T-helper 2 cell treated with Interferon-gamma antibody and Interleukin-4, amounts not matched to agents 100 ng/mL and 5 ng/mL, for 36 hours (primary cell): ENCODE measurements around the gene S100A14. TPM values are rescaled to one million over a fixed set of nuclear protein-coding genes. Genes with fewer than 3 reads are reported as not detected.
"Not testable (repeated sequence)": the region's sequence is repeated elsewhere in the genome, so short reads cannot be mapped to it uniquely, and the experiment has no call there.

Source experiments
- intact Hi-C: fragments of 100-400 bp; cut with micrococcal nuclease; formaldehyde crosslinking; loops from one replicate; pipeline ENCODE4 v1.15.1; 2023
- total RNA-seq: library from RNA; stranded (reverse); gene quantifications from 2 replicates; pipeline ENCODE4 v1.2.3, GENCODE V29; 2022

S100A14 gene
- total RNA-seq, 1 donor from 2014 or later = not detected

DNA sequence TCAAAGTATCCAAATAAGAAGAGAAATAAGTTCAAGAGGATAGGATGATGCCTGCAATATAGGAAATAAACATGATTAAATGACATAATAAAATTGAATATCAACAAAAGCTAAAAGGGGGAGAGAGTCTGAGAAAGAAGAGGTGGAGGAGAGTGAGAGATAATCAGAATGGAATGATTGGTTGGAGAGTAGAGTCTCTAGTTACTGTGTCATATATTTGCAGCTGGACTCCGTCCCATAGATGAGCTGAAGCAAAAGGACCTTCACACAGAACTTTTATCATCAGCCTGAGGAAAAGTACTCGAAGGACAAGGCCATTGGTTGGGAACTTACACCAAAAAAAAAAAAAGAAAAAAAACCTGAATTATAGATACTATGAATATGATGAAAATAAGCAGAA is 27.6 kb downstream of the S100A14 start:
- intact Hi-C loops = loop anchor here (10.0 kb wide), 1 partner anchor 614 kb away; the partner anchor contains the start of gene SPRR4

DNA sequence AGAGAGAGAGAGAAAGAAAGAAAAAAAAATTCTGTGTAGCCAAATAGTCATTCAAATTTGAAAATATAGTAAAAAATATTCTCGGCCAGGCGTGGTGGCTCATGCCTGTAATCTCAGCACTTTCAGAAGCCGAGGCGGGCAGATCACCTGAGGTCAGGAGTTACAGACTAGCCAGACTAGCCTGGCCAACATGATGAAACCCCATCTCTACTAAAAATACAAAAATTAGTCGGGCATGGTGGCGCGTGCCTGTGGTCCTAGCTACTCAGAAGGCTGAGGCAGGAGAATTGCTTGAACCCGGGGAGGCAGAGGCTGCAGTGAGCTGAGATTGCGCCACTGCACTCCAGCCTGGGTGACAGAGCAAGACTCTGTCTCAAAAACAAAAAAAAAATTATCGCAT is 28.1 kb downstream of the S100A14 start:
- intact Hi-C loops = loop anchor here (10.0 kb wide), 1 partner anchor 613 kb away; the partner anchor contains the start of gene SPRR4

DNA sequence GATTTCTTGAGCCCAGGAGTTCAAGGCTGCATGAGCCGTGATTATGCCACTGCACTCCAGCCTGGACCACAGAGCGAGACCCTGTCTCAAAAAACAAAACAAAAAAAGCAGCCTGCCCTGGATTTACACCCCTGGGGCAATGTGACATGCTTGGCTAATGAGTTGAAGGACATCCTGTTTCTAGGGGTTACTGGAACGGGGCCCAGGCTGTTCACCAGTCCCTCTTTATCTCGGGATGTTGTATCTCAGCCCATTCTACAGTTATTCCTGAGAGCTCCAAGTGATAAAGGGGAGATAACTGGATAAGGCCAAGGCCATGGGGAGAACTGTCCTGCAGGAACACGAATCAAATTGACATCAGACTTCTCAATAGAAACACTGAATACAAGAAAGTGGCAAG is 28.8 kb downstream of the S100A14 start:
- intact Hi-C loops = loop anchor here (10.0 kb wide), 1 partner anchor 613 kb away; the partner anchor contains the start of gene SPRR4

DNA sequence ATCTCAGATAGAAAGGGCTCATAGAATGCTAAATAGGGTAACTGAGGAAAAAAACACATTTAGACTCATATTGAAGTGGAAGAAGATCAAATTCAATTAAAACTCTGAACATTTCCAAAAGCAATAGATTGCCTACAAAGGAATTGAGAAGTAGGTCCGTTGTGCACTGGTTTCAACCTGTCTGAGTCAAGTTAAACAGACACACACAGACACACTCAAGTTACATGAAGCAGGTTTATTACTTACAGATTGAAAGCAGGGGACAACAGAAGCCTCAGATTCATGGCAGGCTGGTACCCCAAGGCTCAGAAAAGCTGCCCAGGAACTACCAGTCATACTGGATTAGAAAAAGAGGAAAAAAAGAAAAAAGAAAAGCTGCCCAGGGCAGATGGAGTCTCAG is 29.8 kb downstream of the S100A14 start:
- intact Hi-C loops = loop anchor here (10.0 kb wide), 1 partner anchor 612 kb away; the partner anchor contains the start of gene SPRR4

DNA sequence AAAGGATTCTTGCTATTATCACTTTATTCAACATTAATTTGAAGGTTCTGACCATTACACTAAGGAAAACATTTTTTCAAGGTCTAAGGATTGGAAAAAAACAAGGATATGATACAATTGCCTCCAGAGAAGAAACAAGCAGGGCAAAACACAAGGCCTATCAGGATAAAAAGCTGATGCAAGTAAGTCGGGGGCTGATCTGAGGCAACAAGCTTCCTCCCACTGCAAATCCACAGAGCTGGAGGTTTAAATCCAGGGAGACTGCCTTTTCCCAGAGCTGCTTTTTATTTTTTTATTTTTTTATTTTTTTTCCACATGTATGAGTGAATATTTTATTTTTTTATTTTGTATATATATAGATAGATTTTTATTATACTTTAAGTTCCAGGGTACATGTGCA is 31.1 kb downstream of the S100A14 start:
- intact Hi-C loops = loop anchor here (10.0 kb wide), 1 partner anchor 610 kb away; the partner anchor contains the start of gene SPRR4

DNA sequence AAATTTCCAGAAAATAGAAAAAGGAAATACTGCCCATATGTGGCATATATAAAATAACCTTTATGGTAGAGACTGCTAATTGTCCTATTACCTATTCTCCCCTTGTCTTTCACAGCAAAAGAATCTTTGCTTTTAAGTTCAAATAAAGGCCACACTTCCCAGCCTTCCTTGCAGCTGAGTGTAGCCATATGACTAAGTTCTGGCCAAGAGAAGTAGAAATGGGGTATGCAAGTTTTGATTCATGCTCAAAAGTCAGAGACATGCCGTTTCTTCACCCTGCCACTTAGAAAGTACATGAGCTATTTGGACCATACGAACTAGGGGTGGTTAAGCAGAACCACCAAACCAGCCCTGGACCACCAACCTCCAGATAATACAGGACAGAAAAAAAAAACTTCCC is 32.1 kb downstream of the S100A14 start:
- intact Hi-C loops = loop anchor here (10.0 kb wide), 1 partner anchor 609 kb away; the partner anchor contains the start of gene SPRR4

DNA sequence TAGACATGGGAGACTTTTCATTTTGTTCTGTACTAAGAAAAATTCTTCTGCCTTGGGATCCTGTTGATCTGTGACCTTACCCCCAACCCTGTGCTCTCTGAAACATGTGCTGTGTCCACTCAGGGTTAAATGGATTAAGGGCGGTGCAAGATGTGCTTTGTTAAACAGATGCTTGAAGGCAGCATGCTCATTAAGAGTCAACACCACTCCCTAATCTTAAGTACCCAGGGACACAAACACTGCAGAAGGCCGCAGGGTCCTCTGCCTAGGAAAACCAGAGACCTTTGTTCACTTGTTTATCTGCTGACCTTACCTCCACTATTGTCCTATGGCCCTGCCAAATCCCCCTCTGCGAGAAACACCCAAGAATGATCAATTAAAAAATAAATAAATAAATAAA is 32.6 kb downstream of the S100A14 start:
- intact Hi-C loops = loop anchor here (10.0 kb wide), 1 partner anchor 609 kb away; the partner anchor contains the start of gene SPRR4

DNA sequence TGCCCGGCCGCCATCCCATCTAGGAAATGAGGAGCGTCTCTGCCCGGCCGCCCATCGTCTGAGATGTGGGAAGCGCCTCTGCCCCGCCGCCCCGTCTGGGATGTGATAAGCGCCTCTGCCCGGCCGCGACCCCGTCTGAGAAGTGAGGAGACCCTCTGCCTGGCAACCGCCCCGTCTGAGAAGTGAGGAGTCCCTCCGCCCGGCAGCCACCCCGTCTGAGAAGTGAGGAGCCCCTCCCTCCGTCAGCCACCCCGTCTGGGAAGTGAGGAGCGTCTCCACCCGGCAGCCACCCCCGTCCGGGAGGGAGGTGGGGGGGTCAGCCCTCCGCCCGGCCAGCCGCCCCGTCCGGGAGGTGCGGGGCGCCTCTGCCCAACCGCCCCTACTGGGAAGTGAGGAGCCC is 33.3 kb downstream of the S100A14 start:
- intact Hi-C loops = loop anchor here (10.0 kb wide), 1 partner anchor 608 kb away; the partner anchor contains the start of gene SPRR4

DNA sequence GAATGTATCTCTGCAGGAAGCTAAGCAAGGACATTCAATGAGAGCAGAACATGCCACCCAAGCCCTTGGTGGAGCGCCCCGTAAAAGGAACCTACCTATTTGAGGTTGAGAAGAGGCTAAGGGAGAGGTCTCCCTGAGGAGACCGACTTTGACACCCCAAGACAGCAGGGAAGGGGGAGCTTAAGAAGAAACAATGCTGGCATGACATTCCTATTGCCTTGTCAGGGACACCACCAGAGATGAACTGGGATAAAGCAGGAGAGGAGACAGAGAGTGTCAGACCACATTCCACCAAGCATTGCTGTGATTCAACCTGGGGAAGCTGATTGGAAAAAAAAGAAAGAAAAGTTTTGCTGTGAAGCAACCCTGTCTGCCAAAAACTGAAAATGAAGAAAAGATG is 37.2 kb downstream of the S100A14 start:
- intact Hi-C loops = no loop called here

DNA sequence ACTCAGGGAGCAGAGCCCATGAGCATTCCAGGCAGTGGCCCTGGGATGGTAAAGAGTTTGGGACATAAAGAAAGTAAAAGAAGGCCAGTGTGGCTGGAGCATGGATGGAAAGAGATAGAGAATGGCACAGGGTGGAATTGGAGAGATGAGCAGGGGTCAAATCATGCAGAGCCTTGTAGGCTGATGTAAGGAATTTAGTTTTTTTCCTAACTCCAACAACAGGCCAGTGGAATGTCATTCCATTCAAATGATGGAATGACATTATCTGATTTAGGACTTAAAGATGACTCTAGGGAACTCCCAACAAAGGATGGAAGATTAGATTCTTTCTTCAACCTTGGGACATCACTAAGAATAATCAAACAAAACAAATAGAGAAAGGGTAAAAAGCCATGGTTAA is 37.6 kb downstream of the S100A14 start:
- intact Hi-C loops = no loop called here

DNA sequence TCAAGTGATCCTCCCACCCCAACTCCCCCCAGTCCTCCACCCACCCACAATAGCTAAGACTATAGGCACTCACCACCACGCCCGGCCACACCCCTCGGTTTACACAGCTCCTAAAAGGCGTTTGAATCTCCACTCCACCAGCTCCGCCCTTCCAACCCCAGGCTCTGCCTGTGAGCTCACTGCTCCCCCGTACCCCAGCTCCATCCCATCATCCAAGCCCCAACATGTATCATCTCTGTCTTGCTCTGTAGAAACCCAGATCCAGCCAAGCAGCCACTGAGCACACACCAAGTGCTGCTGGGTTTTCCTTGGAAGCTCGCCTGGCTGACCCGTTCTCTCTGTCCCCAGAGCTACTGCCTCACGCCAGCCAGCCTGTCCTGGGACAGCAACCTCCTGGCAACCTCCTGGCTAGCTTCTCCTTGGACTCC is 38.5 kb downstream of the S100A14 start:
- intact Hi-C loops = no loop called here

DNA sequence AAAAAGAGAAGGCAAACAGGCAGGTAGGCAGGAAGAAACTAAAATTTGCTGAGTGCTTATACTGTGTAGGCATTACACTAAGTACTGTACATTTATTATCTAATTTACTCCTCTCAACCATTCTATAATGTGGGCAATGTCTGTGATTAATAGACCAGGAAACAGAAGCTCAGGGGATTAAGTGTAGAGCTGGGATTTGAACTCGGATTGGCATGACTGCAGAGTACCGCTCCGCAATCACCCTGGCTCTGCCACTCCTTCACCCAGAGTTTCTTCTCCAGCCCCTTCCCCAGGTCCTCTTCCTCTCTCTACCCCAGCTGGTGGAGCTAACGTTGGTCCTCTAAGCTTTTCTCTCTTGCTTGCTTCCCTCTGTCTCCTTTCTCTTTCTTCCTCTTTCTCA is 39.0 kb downstream of the S100A14 start:
- intact Hi-C loops = no loop called here

DNA sequence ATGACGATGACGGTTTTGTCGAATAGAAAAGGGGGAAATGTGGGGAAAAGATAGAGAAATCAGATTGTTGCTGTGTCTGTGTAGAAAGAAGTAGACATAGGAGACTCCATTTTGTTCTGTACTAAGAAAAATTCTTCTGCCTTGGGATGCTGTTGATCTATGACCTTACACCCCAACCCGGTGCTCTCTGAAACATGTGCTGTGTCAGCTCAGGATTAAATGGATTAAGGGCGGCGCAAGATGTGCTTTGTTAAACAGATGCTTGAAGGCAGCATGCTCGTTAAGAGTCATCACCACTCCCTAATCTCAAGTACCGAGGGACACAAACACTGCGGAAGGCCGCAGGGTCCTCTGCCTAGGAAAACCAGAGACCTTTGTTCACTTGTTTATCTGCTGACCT is 40.6 kb downstream of the S100A14 start:
- intact Hi-C loops = not testable (repeated sequence)

DNA sequence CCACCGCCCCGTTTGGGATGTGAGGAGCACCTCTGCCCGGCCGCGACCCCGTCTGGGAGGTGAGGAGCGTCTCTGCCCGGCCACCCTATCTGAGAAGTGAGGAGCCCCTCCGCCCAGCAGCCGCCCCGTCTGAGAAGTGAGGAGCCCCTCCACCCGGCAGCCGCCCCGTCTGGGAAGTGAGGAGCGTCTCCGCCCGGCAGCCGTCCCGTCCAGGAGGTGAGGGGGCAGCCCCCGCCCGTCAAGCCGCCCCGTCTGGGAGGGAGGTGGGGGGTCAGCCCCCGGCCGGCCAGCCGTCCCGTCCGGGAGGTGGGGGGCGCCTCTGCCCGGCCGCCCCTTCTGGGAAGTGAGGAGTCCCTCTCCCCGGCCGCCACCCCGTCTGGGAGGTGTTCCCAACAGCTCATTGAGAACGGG is 41.0 kb downstream of the S100A14 start:
- intact Hi-C loops = not testable (repeated sequence)

DNA sequence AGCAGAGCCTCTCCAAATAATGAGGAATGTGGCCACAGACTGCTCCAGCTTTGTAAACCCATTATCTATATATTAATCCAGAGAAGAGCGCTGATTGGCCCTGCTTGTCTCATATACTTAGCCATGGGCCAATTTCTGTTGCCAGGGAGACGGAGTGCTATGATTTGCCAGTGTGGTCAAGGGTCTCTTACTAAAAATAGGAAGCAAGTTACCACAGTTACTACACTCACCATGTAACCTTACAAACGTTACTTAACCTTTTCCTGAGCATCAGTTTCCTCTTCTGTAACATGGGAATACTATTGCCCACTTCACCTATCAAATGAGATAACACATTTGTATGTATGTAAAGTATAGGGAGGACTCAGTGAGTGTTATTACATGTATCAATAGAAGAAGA is 42.8 kb downstream of the S100A14 start:
- intact Hi-C loops = no loop called here

DNA sequence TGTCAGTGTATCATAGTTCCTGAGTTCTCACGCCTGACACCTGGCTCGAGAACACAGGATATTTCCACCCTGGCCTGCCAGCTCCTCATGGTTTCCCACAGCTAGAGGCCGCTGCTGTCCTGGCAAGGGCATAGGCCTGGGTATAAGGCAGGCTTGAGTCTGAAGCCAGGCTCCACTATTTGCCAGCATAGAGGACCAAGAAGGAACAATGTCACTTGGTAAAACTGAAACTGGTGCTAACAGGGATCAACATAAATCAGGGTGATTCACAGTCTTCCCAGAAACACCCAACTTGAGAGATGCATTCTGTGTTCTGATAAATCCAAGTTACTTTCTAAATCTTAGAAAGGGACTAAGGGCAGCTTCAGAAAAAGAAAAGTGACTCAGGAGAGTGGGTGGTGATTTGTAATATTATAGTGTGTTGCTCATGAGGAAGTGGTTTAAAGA is 43.5 kb downstream of the S100A14 start:
- intact Hi-C loops = loop anchor here (1.0 kb wide), 1 partner anchor 45 kb away; no protein-coding TSS in a partner anchor

DNA sequence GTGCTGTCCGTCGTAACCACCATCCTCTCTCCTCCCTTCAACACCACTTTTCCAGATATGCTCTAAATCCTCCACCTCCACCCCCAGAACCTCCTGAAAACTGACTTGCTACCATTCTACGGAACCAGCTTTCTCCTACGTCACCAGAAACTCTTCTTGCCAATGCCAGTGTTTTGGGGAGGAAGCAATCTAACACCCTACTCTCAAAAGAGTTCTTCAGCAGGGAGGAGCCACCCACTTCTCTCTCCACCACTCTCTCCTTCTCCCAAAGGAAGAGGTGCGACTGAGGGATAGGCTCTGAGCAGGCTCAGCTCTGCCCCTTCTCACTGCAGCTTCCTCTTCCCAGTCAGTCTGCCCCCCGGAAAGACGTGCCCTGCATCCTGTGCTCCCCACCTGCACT is 44.4 kb downstream of the S100A14 start:
- intact Hi-C loops = loop anchor here (1.0 kb wide), 1 partner anchor 46 kb away; no protein-coding TSS in a partner anchor

DNA sequence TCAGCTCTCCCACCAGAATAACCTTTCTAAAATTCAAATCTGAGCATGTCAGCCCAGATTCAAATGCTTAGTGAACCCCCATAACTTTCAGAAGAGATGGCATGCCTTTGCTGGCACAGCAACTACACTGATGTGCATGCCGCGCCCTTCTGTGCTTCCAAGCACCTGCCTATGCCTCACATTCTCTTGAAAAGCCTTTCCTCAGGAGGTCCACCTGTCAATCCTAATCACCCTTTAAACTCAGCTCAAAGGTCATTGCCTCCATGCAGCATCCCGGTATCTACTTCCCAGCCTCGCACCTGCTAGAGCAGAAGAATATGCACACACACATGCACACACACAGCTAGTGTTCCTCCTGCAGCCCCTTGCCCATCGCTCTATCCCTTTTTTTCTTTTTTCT is 45.3 kb downstream of the S100A14 start:
- intact Hi-C loops = no loop called here

DNA sequence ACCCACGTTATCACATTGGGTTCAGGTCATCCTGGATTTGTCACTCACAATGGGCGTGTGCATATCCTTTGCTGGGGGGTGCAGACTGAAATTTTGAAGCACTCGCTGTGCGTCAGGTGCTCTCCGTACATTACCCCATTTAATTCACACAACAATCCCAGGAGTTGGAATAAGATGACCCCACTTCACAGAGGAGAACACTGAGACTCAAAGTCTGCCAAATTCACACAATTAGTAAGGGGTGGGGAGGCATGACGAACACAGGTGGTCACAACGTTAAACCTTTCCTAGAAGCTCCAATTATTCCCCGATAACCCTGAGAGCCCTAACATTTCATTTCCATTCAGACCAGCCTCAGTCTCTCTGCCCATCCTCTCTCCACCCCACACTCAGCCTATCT is 46.7 kb downstream of the S100A14 start:
- intact Hi-C loops = no loop called here

DNA sequence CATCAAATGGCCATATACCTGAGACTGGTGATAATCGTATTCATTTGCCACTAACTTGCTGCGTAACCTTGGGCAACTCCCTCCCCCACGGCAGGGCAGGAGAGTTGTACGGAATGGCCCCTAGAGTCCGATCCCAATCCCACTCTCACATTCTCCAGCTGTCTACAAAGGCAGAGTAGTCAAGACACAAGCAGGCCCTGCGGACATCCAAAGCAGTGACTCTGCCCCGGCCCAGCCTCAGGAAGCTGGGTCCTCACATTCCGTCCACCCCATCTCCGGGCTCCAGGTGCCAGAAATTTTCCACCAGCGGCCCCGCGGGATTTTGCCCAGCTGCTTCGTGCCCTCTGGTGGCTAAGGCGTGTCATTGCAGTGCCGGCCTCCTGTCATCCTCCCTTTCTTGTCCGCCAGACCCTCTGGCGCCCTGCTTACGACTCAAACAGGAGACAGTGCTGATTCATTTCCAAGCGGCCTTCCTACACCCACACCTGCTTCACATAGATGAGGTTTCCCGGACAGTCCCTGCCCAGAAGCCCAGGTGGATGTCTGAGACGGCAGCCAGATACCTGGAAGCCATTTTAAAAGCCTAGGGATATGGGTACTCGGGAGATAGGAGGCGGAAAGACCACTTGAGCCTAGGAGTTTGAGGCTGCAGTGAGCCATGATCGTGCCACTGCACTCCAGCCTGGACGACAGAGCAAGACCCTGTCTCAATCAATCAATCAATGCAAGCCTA is 47.6 kb downstream of the S100A14 start:
- intact Hi-C loops = loop anchor here (1.0 kb wide), 2 partner anchors 35 to 59 kb away; no protein-coding TSS in a partner anchor

DNA sequence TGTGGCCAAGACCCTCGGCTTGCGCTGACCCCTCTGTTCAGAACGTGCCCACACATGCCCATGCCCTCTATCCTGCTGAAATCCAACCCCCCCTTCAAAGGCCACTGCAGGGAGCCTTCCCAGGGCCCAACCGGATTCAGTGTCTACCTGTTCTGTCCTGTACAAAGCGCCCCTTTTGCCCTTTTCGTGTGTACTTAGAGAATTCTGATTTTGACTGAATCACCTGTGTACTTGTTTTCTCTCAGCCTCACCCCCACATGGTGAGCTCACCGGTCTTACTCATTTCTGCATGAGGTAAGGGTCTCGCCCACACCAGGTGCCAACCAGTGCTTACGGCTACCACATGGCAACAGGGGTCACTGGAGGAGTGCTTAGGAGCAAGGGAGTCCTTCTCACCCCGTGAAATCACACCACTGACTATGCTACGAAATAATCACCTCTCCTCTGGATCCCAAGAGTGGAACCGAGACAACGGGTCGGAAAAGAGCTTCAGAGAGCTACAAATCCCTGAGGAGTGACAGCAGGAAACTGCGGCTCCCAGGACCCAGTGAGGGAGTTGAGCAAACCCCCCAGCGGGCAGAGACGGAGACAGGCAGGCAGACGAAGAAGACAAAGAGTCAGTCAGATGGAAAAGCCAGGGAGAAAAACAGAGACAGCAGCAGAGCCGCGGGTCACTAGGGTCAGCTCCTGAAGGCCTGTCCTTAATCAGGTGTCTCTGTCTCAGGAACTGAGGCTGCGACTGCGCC is 48.3 kb downstream of the S100A14 start:
- intact Hi-C loops = loop anchor here (1.0 kb wide), 2 partner anchors 34 to 58 kb away; no protein-coding TSS in a partner anchor
